GM21737 (cell line): ENCODE data around the gene ZSCAN10.

ENCODE experiments used
- ATAC-seq: cut with Tn5 transposase; IDR thresholded peaks from one replicate; pipeline ENCODE4 v1.9.1; 2021; ENCODE audit warnings: mild to moderate bottlenecking, moderate library complexity; ENCODE audit not compliant: unreplicated experiment

ZSCAN10 gene

GRCh38 chr16:3049921-3050481 is 49.1 kb downstream of the ZSCAN10 start:
- ATAC-seq = no peak

DNA sequence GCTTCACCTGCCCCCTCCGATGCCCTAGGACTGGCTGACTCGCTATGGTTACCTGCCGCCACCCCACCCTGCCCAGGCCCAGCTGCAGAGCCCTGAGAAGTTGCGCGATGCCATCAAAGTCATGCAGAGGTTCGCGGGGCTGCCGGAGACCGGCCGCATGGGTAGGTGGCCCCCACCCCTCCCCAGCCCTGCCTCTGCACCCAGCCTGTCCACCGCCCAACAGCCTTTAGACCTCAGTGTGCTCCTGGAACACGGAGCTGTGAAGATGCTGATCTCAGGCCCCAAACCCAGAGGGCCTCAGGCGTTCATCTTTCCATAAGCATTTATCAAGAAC is 51.7 kb downstream of the ZSCAN10 start:
- no peak for ATAC-seq

DNA sequence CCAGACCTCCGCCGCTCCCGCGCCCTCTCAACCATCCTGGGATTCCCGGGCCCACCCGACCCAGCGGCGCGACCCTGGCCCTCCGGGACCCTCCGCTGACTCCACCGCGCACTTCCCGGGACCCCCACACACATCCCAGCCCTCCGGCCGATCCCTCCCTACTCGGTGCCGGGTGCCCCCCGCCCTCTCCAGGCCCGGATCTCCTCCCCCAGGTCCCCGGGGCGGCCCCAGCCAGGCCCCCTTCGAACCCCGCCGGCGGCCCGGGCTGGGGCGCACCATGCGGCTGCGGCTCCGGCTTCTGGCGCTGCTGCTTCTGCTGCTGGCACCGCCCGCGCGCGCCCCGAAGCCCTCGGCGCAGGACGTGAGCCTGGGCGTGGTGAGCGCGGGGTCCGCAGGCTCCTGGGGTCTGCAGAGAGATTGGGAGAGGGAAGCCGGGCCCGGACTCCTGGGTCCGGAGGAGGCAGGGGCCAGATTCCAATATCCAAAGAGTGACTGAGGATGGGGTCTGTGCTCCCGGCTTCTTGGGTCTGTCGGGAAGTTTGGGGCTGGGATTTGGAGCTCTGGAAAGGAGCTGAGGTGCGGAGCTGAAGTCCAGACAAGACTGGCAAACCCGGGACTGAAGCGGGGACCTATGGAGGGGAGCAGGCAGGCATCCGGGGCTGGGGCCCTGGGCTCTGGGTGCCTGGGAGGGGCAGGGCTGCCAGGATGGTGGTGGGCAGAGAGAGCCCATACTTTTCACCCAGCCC is 52.3 kb downstream of the ZSCAN10 start:
- ATAC-seq = no peak

GRCh38 chr16:3045758-3046640 is 53.1 kb downstream of the ZSCAN10 start, which contains the start of gene MMP25:
Gene MMP25, plus strand, starts transcription at chr16:3046561. Its CDS starts 357 bp downstream, at chr16:3046918.
- no peak for ATAC-seq

- ATAC-seq = no peak
Observed at GRCh38 chr16:3044708-3045107, 54.4 kb downstream of the ZSCAN10 start.

DNA sequence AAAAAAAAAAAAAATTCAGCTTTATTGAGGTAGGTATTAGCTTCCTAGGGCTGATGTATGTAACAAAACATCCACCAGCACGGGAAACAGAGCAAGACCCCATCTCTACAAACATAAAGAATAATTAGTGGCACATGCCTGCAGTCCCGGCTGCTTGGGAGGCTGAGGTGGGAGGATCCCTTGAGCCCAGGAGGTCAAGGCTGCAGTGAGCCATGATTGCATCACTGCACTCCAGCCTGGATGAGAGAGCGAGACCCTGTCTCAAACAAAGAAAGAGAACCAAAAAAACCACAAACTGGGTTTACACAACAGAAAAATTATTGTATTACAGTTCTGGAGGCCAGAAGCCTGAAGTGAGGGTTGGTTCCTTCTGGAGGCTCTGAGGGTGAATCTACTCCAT is 56.7 kb downstream of the ZSCAN10 start:
- no peak for ATAC-seq

GRCh38 chr16:3038896-3039295 is 60.2 kb downstream of the ZSCAN10 start:
- ATAC-seq = no peak
